ENCODE results near the gene POLDIP2. TPM values are rescaled to one million over a fixed set of nuclear protein-coding genes. Genes with fewer than 3 reads are reported as not detected.

POLDIP2 gene
- total and polyA plus RNA-seq, 2 donors (not counting 1 experiment from before 2014, with no cell fraction given) = 79.3 to 89.2 TPM

DNA sequence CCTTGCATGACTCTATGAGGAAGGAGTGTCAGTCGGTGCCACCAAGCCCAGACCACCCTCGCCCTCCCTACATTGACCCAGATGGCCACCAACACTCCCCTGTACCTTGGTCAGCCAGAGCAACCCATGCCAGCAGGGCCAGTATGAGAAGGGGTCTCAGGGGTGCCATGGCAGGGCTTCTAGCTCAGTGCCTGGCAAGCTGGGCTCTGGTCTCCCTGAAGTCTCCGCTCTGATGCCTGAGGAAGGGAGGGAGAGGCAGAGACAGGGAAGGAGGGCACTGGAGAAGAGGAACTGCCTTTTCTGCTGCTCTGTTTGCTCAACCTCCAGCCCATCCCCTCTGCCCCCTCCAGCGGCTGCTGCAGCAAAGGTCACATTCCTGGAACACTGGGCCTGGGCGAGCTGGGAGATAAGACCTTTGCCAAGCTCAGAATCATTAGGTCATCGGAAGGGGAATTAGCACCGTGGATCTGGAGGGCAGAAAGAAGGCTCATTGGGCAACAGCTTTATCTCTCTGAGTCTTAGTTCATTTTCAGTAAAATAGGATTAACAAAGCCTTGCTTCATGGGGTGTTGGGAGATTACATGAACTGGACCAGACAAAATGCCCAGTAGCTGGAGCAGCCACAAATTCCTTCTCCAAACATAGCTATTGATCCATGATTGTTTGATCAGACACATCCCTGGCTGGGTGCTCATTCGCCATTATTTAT is 12.9 kb upstream of the POLDIP2 start, which contains the start of gene VTN:
Gene VTN (minus strand): TSS at position 273 of the 709 bp plus-strand sequence. CDS start 104 bp downstream, at position 169.
- Histone ChIP-seq H4K20me1 (ENCODE audit: control insufficient read depth, extremely low read depth, insufficient read depth, low read length) (no peaks in the 10 kb centered on the region), H3K27me3 (ENCODE audit: control insufficient read depth, insufficient read depth, low read length) (no peaks in the 10 kb centered on the region), H3K4me2 (ENCODE audit: extremely low read depth, insufficient read depth, low read length) (peak within 1 kb of the TSS; percentile 54), H3K27ac (ENCODE audit: insufficient read depth, low read length) (no peak within 1 kb of the TSS), H3K79me2 (ENCODE audit: control insufficient read depth, insufficient read depth, low read length) (peaks cover 4% of the 10 kb centered on the region), H2AFZ (ENCODE audit: low read length) (no peak within 1 kb of the TSS), H3K36me3 (ENCODE audit: control insufficient read depth, insufficient read depth, low read length) (no peaks in the 10 kb centered on the region), H3K4me3 (replicated peaks in 1 of 4; ENCODE audit: control extremely low read depth in 1 of 4, insufficient read depth in 1 of 4, low read depth in 3 of 4, low read length in 4 of 4) (peak within 1 kb of the TSS in 3 of 4 experiments; percentile 62 to 72 (median 66)), H3K4me1 (ENCODE audit: control insufficient read depth, extremely low read depth, insufficient read depth, low read length) (peaks cover 9% of the 10 kb centered on the region), H3K9me3 (ENCODE audit: control insufficient read depth, insufficient read depth, low read depth, low read length) (no peaks in the 10 kb centered on the region), H3K9ac (ENCODE audit: insufficient read depth, low read length) (no peak within 1 kb of the TSS)
- TF ChIP-seq EZH2 (IDR thresholded peaks at IDR 0.05; ENCODE audit: low read length, missing control alignments) (no peak), CTCF (conservative IDR thresholded peaks at IDR 0.05 in 1 of 2, IDR thresholded peaks at IDR 0.05 in 1 of 2; ENCODE audit: low read depth in 1 of 2, low read length in 2 of 2) (no peak)
- peak; percentile 25 to 26 for DNase-seq (ENCODE audit: low read depth in 2 of 2)

- Histone ChIP-seq H3K27ac (ENCODE audit: insufficient read depth, low read length) (no peak overlapping the region), H2AFZ (ENCODE audit: low read length) (no peak overlapping the region), H3K9ac (ENCODE audit: insufficient read depth, low read length) (no peak overlapping the region)
Observed at GRCh38 chr17:28369684-28370034, 12.3 kb upstream of the POLDIP2 start.

More at GRCh38 chr17:28369684-28370034, 12.3 kb upstream of the POLDIP2 start:
- H3K4me1 ChIP-seq (ENCODE audit: control insufficient read depth, extremely low read depth, insufficient read depth, low read length) = peaks cover 9% of the 10 kb centered on the region
- no peak for DNase-seq (ENCODE audit: low read depth in 2 of 2)
- H3K4me3 ChIP-seq (replicated peaks in 1 of 4; ENCODE audit: control extremely low read depth in 1 of 4, insufficient read depth in 1 of 4, low read depth in 3 of 4, low read length in 4 of 4) = no peak overlapping the region
- H3K27me3 ChIP-seq (ENCODE audit: control insufficient read depth, insufficient read depth, low read length) = no peaks in the 10 kb centered on the region
- no peaks in the 10 kb centered on the region for H4K20me1 ChIP-seq (ENCODE audit: control insufficient read depth, extremely low read depth, insufficient read depth, low read length)
- H3K79me2 ChIP-seq (ENCODE audit: control insufficient read depth, insufficient read depth, low read length) = peaks cover 4% of the 10 kb centered on the region
- no peaks in the 10 kb centered on the region for H3K36me3 ChIP-seq (ENCODE audit: control insufficient read depth, insufficient read depth, low read length)
- TF ChIP-seq CTCF (conservative IDR thresholded peaks at IDR 0.05 in 1 of 2, IDR thresholded peaks at IDR 0.05 in 1 of 2; ENCODE audit: low read depth in 1 of 2, low read length in 2 of 2) = no peak
- TF ChIP-seq EZH2 (IDR thresholded peaks at IDR 0.05; ENCODE audit: low read length, missing control alignments) = no peak
- H3K4me2 ChIP-seq (ENCODE audit: extremely low read depth, insufficient read depth, low read length) = no peak overlapping the region
- no peaks in the 10 kb centered on the region for H3K9me3 ChIP-seq (ENCODE audit: control insufficient read depth, insufficient read depth, low read depth, low read length)

Measured in fibroblast of lung (primary cell).